Neural cell (in vitro differentiated cells): ENCODE measurements around the gene MSLN.

Experiments
- CTCF ChIP-seq: fragments of 450-650 bp; IDR thresholded peaks from 2 replicates; pipeline ENCODE4 v1.5.1; 2014; ENCODE audit warnings: antibody characterized with exemption, mild to moderate bottlenecking, moderate library complexity; ENCODE audit not compliant: poor library complexity, severe bottlenecking
- EP300 ChIP-seq: fragments of 450-650 bp; conservative IDR thresholded peaks from 2 replicates; pipeline ENCODE4 v1.6.1; 2014; ENCODE audit warnings: antibody characterized with exemption, mild to moderate bottlenecking, moderate library complexity; ENCODE audit not compliant: poor library complexity, severe bottlenecking
- EZH2 ChIP-seq: fragments of 200-600, 300-800 bp; shearing (Covaris generic), sonication (generic); IDR thresholded peaks from 2 replicates; pipeline ENCODE4 v1.6.1; 2014; ENCODE audit warnings: antibody characterized with exemption, low read length, borderline replicate concordance, mild to moderate bottlenecking; ENCODE audit not compliant: insufficient read depth, poor library complexity, severe bottlenecking
- POLR2AphosphoS5 ChIP-seq: IDR thresholded peaks from 2 replicates; pipeline ENCODE4 v1.6.1; 2012
- RAD21 ChIP-seq: fragments of 450-650 bp; conservative IDR thresholded peaks from 2 replicates; pipeline ENCODE4 v1.6.1; 2014; ENCODE audit warnings: antibody characterized with exemption, mild to moderate bottlenecking, moderate library complexity
- SMC3 ChIP-seq: fragments of 450-650 bp; conservative IDR thresholded peaks from 2 replicates; pipeline ENCODE4 v1.6.1; 2014; ENCODE audit warnings: antibody characterized with exemption, mild to moderate bottlenecking, moderate library complexity; ENCODE audit not compliant: poor library complexity

- TF ChIP-seq RAD21 (peak; percentile 22), CTCF (peak; percentile 55), SMC3 (no peak), EZH2 (no peak), EP300 (no peak), POLR2AphosphoS5 (no peak)
Measured at GRCh38 chr16:715477-716199, 44.9 kb upstream of the MSLN start.
